ENCODE results near the gene FBXL7.

Gene FBXL7

DNA sequence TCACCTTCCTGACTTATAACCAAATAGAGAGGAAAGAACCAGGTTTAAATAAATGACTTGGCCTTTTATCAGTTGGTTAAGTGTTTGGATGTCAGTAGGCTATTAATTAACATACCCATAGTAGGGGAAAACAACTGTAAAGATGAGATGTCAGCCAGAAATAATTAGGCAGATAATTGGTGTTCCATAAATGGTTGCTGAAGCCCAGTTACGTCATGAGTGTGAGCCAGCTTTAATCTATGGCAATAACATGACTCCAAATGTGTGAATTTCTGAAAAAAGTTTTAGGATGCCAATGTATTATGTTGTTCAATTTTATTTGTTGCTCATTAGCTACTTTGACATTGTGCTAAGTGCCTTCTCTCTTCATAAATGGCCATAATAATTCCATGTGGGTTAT lies 180.5 kb downstream of the FBXL7 start:
- DNase-seq, result no peak

DNA sequence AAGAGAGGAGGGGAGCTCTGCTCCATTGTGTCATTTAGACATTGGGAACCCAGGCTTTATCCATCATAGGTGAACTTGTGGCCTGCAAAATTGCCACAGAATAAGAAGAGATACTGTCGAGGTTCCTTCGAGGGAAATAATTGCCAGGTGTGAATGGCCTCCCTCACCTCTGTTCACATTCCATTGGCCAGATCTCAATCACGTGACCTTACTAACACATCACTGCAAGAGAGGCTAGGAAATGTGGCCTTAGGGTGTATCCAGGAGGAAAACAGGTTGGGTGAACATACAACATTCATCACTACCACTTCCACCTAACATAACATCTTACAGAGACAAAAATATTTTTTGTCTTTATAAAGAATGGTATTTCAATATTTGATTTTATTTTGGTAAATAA lies 182.1 kb downstream of the FBXL7 start:
- no peak for DNase-seq

DNA sequence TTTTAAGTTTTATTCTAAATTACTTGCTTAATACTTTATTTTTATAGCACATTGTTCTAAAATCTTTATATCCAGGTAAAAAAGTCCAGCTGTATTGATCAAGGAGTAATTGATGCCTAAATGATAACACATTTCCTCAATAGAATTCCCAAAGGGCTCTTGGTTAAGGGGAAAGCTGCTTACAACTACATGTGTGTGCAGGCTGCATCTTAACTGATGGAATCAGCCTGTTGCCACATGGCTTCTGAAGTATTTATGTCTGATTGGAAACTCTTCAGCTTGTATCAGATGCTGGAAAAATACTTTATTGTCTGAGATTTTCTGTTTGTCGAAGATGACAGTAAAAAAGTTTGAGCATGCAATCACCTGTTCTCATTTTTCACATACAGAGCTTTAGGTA lies 182.6 kb downstream of the FBXL7 start:
- DNase-seq, result no peak

DNA sequence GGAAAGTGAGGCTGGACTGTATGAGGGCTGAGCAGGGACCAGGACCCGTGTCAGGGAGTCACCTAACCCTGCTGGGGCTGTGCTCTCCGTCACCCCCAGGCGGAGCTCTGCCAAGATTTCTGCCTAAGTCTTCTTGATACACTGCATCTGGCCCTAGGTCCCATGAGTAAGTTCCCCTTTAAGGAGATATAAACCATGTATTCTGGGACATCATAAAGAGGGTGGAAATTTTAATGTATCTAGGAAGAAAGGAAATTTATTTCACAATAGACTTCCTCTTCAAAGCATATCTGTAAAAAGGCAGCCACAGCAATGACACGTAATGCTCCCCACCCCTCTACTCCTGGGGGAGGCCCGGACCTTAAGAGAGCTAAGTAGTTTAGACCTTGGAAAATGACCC lies 183.4 kb downstream of the FBXL7 start:
- DNase-seq, result no peak

DNA sequence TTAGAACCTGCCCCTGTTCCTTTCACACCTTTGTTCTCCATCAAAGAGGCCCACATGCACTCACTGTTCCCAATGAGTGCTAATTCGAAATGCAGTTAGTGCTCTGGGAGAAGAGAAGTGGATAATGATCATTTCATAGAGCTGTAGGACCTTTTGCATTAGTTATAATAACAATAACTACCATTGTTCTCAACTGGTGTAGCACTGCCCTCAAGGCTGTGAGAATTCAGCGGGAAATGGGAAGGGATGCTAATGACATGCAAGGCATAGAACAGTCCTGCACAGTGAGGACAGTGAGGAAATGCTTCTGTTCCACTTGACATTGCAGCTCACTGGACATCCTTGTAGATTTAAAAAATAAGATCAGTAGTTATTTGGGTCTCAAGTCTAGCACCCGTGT lies 187.4 kb downstream of the FBXL7 start:
- DNase-seq, result no peak

DNA sequence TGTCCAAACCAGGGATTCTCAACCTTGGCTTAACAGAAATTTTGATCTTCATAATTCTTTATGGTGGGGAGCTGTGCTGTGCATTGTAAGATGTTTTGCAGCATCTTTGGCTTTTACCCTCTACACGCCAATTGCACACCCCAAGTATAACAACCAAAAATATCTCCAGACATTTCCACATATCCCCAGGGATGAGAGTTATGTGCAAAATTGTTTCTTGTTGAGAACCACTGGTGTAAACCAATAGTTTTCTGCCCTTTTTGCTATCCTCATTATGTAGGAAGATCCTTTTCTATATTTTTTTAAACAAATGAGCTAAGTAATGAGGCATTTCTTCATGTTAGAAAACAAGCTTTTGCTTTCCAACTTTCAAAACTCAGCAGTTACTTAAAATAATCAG lies 189.9 kb downstream of the FBXL7 start:
- no peak for DNase-seq

DNA sequence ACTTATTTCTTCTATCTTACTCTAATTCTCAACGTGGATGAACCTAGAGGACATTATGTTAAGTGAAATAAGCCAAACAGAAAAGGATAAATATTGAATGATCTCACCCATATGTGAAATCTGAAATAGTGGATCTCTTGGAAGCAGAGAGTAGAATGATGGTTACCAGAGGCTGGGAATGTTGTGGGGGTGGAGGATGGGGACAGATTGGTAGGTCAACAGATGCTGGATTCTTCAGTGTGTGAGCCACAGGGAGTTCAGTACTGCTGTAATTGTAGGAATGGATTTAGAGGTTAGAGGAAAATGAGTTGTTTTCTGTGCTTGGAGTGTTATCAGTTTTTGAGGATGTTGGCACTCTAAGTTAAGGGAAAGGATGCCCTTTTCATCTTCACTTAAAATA lies 190.6 kb downstream of the FBXL7 start:
- DNase-seq, result no peak

DNA sequence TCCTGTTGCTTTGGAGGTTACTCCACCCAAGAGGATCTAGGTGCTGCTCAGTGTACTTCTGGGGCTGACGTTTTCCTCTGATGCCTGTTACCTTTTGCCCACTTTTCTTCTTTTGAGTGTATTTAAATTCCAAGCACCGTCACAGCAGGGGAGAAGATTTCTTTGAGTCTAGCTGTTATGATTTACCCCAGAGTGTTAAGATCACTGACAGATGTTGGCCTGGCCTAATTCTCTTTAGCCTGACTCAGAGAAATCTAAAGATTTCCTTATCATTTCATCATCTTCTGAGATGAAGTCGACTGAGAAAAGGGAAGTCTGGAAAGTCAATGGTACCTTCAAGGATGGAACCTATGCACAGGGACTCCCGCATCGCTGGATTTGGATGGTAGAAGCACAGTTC lies 191.5 kb downstream of the FBXL7 start:
- DNase-seq, result no peak

DNA sequence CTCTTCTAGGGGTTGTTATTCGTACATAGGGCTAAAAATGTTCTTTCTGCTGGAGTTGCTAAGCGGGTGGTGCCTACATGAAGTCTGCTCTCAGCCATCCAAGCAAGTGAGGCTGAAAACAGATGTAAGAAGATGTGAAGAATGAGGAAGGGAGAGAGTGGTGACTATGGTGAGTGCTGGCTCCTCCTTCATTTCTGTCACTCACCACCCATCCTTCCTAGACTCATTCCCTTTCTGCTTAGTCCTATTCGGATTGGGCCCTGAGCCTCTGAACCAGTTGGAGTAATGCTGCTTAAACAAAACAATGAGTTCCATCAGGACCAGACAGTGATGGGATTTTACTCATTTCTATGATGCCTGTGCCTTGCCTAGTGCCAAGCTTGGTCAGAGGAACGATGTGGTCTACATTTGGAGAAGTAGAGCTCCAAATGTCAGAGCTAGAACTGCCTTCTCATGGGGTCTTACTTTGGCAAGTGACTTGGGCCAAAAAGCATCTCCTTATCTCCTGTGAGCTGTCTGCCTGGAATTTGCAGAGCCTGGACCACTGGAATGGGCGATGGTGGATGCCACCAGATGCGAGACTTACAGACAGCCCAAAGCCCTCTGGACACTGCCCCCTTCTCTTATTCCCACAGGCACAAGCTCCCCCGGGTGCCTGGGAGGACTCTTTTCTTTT lies 192.9 kb downstream of the FBXL7 start:
- no peak for DNase-seq

DNA sequence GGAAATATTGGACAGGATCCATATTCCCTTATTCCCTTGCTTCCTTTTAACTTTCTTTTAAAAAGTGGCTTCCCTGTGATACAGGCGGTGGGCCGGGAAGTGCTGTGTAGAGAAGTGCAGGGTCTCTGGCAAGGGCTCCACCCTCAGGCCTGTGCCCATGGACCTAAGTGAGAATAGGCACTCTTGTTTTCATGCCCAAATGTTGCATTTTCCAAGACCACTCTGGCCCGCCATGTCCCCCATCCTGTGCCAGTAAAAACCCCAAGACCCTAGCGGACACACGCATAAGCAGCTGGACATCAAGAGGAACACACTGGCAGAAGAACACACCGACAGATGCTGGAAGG lies 193.4 kb downstream of the FBXL7 start:
- no peak for DNase-seq

DNA sequence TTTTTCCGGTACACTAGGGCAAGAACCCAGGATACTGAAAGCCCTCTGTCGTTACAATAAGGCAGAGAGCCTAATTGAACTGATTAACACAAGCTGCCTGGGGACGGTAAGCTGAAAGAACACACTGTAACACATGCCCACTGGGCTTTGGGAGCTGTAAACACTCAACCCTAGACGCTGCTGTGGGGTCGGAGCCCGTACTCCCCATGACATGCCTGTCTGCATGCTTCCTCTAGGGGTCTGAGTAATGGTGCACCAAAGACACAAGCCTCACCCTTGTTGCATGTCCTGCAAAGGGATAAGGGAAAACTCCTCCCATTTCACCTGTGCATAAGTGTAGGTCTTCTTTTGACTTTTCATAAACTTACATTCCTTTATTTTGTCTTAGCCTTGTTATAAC lies 194.0 kb downstream of the FBXL7 start:
- DNase-seq, result no peak

DNA sequence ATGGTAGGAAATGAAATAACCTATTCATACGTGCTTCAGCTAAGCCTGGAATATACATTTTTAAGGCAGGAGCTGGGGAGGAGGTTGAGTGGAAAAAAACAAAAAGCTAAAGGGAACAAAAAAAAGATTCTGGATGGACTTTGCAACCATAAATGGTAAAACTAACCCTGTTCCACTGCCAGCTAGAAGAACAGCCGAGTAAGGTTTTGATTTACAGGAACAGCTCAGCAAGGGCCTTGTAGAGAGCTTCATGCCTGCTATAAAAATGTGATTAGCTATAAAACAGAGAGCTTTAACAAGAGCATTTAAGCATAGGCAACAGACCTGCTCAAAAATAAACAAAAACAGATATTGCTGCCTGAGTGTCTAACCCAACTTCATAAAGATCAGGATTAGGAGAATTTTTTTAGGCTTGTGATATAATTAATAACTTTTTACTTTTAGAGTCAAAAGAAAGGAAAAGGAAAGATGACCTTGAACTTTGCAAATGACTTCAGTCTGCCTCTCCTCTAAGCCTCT lies 194.8 kb downstream of the FBXL7 start:
- no peak for DNase-seq

DNA sequence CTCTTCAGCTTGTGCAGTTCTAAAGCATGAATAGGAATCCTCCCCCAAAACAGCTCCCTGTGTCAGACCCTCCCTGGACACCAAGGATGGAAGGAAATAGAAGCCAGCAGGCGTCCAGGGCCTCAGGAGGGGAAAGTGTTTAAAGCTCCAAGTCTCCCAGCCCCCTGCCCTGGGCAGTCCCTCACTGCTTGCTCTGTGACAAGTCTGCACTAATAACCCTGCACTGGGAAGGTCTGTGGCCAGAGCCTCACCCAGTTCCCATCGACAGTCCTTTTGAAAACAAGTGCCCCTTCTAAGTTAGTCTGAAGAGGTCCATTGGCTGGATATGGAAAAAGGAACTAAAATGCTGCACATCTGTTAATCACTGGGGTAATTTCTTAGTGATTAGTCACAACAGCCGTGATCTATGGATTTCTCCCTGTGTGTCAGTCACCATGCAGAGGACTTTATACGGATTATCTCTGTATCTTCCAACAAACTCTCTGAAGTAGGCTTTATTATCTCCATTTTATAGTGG lies 195.3 kb downstream of the FBXL7 start:
- no peak for DNase-seq

DNA sequence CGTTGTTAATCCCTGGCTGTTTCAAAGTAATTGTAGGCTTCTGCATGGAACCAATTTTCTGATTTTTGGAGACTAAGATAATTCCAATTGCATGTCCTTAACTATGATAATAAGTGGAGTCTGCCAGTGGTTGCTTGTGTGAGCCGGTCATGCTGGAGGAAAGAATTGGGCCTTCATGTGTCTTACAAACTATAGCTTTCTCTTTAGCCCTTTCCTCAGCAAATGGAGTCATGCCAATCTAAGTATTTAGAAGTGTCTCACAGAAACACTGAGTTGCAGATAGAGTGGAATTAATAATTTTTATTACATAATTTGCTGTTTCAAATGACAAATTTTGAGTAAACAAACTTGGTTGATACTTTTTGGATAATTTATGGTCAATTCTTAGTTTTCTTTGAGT lies 200.4 kb downstream of the FBXL7 start:
- DNase-seq, result no peak

DNA sequence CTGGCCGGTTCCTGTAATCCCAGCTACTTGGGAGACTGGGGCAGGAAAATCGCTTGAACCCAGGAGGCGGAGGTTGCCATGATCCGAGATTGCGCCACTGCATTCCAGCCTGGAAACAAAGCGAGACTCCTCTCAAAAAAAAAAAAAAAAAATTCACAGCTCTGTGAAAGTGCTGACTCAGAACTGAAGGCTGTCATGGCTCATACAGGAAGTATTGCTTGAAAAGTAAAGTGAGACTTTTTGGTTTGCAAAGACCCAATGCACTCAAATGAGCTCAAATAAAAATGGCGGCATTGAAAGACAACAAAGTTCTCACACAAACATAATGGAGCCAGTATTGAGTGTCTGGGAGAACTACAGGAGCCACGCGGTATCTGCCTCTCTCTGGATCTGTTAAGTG lies 202.1 kb downstream of the FBXL7 start:
- no peak for DNase-seq

DNA sequence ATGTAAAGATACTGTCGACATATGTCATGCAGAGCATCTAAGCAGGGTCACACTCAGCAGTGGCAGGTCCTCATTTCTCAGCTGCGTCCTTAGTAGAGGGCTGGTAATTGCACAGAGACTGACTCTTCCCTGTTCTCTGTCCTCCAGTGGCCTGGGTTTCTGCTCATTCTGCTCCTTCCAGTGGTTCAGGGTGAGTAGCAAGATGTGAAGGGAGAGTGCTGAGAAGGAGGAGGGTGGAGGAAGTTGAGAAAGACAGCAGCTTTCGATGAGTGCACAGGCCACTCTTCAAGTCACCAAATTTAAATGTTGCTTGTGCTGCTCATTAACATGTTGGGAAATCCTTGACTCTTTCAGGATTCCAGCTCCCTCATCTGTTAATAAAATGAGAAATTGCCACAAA lies 203.9 kb downstream of the FBXL7 start:
- DNase-seq, result no peak

DNA sequence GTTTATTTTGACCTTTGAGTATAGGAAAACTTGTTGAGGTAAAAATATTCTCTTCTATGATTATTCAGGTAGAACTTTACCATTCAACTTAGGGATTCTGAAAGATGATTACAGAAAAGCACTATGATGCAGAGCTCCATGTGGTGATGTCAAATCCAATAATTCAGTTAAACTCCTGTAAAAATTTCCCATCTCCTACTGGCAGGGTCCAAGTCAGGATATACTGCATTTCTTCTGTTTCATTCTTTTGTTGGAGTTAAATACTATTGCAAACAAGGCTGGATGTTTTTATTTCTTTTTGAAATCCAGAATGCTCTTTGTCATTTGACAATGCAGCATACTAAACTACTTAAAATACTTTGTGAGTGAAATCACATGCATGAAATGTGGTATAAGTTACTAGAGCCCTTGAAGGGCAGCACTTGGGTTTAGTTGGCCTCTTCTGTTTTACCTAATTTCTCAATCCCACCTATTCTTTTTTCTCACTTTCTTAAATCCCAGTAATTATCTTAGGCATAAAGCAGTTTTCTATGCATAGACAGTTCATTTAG lies 204.5 kb downstream of the FBXL7 start:
- no peak for DNase-seq

DNA sequence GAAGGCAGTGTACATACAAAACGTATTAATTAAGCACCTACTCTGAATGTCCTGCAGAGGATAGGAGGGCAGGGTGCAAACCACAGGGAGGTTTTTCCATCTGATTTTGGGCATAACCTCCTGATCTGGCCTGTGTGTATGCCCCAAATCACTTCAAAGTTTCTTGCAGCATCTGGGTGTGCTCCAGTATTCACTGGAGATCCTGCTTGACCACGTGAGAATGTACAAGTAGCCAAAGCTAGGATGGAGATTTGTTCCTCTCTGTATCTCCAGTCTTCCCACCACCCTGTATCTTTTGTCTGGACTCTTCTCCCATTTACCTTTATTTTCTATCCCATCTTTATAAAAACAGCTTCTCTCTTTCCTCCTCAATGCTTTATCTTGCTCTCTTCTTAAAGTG lies 207.7 kb downstream of the FBXL7 start:
- DNase-seq, result no peak

DNA sequence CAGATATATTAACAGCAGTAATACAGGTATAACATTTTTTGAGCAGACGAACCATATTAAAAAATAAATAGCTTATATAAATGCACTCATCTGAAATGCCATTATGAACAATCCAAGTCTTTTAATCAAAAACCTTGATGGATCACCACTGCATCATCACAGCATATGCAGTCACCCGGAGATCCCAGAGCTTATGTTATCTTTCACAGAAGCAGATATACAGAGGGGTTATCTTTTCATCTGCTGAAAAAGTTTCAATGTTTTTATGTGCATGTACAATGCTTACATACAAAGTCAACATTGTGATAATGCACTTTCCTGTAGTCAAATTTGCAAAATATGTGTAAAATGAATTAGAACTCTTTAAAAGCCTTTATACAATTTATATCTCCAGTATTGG lies 211.9 kb downstream of the FBXL7 start:
- DNase-seq, result no peak

DNA sequence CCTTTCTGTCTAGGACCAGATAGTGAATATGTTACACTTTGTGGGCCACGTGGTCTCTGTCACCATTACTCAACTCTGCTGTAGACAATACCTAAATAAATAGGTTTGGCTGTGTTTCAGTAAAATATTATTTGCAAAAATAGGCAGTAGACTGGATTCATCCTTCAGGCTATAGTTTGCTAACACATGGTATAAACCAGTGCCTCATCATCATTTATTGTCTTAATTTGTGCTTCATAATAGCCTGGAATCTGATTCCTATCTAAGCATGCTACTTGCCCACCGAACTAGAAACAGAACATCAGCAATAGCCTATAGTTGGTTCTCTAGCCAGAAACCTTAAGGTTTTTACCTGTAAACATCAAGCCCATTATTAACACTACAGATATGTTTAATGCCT lies 215.6 kb downstream of the FBXL7 start:
- DNase-seq, result no peak

DNA sequence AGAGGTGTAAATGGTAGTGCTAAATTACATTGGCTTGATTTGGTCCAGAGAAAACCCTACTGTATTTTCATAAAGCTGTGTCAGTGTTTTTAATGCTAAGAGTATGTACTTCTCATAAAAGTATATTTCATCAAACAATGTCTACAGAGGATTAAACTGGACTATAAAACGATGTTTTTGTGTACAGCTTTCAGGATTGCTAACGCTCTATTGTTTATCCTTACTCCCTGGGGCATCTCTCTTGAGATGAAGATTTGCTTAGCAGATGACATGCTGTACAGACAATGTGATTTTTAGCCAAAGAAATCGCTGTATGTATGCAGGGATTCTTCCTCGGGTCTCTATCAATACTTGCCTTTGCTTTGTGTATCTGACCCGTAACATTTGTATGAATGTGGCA lies 216.0 kb downstream of the FBXL7 start:
- no peak for DNase-seq

DNA sequence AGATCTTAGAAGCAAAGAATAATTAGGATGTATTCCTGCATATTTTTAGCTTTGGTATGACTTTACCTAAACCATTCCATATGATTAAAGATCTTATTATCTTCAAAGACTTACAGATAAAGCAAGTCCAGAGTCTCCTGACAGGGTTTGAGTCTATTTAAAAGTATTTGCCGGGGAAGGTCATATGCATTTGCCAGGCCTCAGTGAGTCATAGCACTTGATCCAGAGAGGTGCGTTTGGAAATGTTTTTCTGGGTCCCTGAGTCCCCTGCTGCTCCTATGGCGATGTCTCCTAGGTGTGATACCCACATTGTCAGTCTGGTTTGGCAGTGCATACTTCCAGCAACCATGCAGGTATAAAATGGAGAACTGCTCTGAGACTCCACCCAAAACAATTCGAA lies 217.0 kb downstream of the FBXL7 start:
- DNase-seq, result no peak

DNA sequence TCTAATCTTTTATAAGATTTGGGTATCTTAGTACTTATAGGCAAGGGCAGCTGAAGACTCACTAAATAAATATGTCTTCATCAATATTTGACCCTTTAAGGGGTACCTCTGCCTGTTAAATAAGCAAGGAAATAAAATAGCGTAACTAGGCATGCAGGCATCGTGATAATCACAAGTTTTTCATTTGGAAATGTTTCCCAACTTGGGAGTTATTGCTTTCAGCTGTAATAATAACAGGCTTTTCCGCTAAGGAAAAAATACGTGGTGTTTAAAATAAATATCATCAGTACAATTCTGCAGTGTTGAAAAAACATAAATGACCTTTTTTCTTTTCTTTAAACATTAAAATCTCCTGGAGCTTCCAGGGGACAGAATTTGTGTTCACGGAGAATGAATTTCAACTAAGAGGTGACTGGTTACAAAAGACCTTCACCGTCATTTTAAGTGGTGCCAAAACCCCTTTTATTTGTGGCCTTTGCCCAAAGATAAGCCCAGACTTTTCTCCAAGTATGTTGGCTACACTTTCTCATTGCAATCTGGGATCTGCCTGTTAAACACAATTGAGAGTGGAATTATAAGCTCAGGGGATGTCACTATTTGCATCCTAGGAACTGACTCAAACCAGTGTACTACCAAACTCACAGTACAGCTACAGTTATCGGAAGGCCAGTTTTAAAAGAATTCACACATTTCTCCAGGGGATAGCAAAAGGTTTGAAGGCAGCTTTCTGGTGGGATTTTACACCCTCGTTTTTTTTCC lies 218.6 kb downstream of the FBXL7 start:
- no peak for DNase-seq

DNA sequence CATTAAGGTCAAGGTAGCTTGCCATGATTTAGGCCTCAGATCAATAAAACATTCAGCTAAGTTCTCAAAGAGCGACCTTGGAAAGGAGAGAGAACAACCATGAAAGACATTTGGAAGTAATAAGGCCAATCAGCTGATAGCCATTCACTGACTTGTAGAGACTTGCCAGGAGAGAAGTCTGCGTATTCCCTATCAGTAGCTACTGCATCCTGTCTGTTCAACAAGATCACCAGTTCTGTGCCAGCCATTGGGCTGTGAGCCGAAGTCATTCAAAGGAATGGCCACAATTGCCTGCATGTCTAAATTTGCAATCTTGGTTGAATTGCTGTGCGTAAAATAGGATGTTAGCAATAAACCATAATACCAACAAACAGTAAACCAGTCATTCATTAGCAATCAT lies 219.8 kb downstream of the FBXL7 start:
- no peak for DNase-seq
